Measurements from ENCODE around the gene COQ8B.

- TF ChIP-seq POU6F1 (CRISPR knock-in tag; IDR thresholded peaks at IDR 0.05; ENCODE audit: borderline replicate concordance, low read depth) (no peak), TSHZ2 (CRISPR knock-in tag; IDR thresholded peaks at IDR 0.05) (no peak), ZNF565 (CRISPR knock-in tag; conservative IDR thresholded peaks at IDR 0.05; ENCODE audit: low read depth) (no peak)
These were observed 57.6 kb downstream of the COQ8B start for GRCh38 chr19:40659116-40659515.

Measured in SK-N-SH treated with all-trans-retinoic acid at 6 μM for 48 hours (cell line).